ENCODE data around the gene RPTOR.

Gene RPTOR

GRCh38 chr17:80908776-80909175 is 364.1 kb downstream of the RPTOR start:
- TF ChIP-seq CTCF (IDR thresholded peaks at IDR 0.05; ENCODE audit: low read depth, low read length, missing control alignments), result no peak
- H3K27me3 ChIP-seq (replicated peaks), result no peaks in the 10 kb centered on the region
- DNase-seq, result no peak
- no peak overlapping the region for H3K4me3 ChIP-seq (ENCODE audit: low read depth, low read length)
- H3K36me3 ChIP-seq (replicated peaks), result peaks cover 9% of the 10 kb centered on the region
- in situ Hi-C loops (cut with HindIII; ENCODE audit: low pct_ligation_motif_present, low sequenced_read_pairs), result no loop called here
- no peak overlapping the region for H3K27ac ChIP-seq

- H3K36me3 ChIP-seq (replicated peaks), result peaks cover 9% of the 10 kb centered on the region
- in situ Hi-C loops (cut with HindIII; ENCODE audit: low pct_ligation_motif_present, low sequenced_read_pairs), result no loop called here
Observed at GRCh38 chr17:80909635-80910034, 365.0 kb downstream of the RPTOR start.

DNA sequence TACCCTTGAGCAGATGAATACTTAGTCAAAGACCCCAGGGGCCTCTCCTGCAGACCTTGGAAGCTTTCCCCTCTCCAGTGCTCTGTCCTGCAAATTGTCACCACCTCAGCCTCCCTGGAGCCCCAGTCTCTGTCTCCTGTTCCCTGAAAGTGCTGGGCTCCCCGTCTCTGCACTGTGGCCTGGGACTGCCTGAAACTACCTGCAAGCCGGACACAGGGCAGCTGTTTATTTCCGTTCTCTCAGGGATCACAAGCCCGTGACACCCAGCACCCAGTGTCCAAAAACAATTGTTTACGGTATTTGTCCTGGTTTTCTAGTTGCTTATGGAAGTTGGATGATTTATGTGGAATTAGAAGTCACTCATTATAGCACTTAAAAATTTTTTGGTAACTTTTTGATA is 365.4 kb downstream of the RPTOR start:
- in situ Hi-C loops (cut with HindIII; ENCODE audit: low pct_ligation_motif_present, low sequenced_read_pairs), result no loop called here
- no peak for DNase-seq
- H3K36me3 ChIP-seq (replicated peaks), result peaks cover 9% of the 10 kb centered on the region
- H3K27ac ChIP-seq, result no peak overlapping the region
- H3K27me3 ChIP-seq (replicated peaks), result no peaks in the 10 kb centered on the region
- no peak overlapping the region for H3K4me3 ChIP-seq (ENCODE audit: low read depth, low read length)
- no peak for TF ChIP-seq CTCF (IDR thresholded peaks at IDR 0.05; ENCODE audit: low read depth, low read length, missing control alignments)

More at GRCh38 chr17:80909635-80910034, 365.0 kb downstream of the RPTOR start:
- Histone ChIP-seq H3K4me3 (ENCODE audit: low read depth, low read length) (no peak overlapping the region), H3K27ac (no peak overlapping the region), H3K27me3 (replicated peaks) (no peaks in the 10 kb centered on the region)
- no peak for TF ChIP-seq CTCF (IDR thresholded peaks at IDR 0.05; ENCODE audit: low read depth, low read length, missing control alignments)
- DNase-seq, result no peak

DNA sequence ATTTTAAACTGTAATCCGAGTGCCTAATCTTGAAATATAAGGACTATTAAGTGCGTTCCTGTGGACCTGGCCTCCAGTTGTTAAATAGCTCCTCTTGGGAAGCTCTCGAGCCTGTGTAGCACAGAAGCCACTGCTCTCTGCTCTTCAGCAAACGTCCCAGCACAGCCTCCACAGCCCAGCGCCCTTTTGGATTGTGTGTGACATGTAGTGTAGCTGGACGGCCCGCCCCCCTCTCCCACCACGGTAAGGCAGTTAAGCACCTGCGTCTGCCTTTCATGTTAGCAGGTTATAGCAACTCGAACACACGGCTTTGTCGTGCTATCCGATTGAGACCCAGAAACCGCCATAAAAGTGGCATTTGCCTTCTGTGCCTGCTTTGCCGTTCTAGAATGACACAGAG is 367.8 kb downstream of the RPTOR start:
- Histone ChIP-seq H3K4me3 (ENCODE audit: low read depth, low read length) (no peak overlapping the region), H3K27me3 (replicated peaks) (no peaks in the 10 kb centered on the region), H3K36me3 (replicated peaks) (peaks cover 13% of the 10 kb centered on the region), H3K27ac (no peak overlapping the region)
- TF ChIP-seq CTCF (IDR thresholded peaks at IDR 0.05; ENCODE audit: low read depth, low read length, missing control alignments), result no peak
- in situ Hi-C loops (cut with HindIII; ENCODE audit: low pct_ligation_motif_present, low sequenced_read_pairs), result no loop called here
- DNase-seq, result no peak

DNA sequence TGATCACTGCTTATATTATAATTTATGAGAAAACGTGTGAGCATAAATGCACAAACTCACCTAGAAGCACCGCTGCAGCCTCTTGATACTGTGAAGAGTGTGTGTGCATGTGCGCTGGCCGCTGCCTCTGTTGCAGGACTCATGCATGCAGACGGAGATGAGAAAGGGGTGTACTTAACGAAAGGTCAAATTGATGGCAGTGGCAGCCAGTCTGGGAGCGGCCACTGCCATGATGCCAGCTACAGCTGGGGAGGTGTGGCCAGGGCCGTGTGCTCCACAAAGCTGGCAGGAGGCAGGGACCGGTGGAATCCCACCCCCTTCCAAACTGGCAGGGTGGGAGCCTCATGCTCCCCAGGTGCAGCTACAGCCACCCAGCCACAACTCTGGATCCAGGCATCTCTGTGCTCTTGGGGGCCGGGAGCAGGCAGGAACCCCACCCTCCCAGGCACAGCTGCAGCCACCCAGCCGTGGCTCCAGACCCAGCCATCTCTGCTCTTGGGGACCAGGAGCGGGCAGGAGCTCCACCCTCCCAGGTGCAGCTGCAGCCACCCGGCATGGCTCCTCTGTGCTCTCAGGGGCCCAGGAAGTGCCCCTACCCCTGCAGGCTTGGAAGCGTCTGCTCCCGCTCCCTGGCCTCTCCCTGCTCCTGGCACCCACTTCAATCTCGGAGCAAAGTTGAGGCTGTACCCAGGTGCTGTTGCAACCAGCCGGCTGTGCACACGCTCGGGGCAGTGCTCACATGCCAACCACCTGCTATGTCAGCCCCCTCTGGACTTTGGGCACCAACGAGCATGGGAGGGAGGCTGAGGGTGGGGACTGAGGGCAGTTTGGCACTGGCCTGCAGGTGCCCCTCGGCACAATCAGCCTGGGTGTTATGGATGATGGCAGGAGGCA is 369.5 kb downstream of the RPTOR start:
- Histone ChIP-seq H3K4me3 (ENCODE audit: low read depth, low read length) (no peak overlapping the region), H3K27ac (no peak overlapping the region), H3K27me3 (replicated peaks) (no peaks in the 10 kb centered on the region), H3K36me3 (replicated peaks) (peaks cover 16% of the 10 kb centered on the region)
- TF ChIP-seq CTCF (IDR thresholded peaks at IDR 0.05; ENCODE audit: low read depth, low read length, missing control alignments), result no peak
- DNase-seq, result no peak
- in situ Hi-C loops (cut with HindIII; ENCODE audit: low pct_ligation_motif_present, low sequenced_read_pairs), result no loop called here
